Mesothelial cell of epicardium (in vitro differentiated cells): ENCODE data around the gene PLGRKT. TPM values are rescaled to one million over a fixed set of nuclear protein-coding genes. Genes with fewer than 3 reads are reported as not detected.
"Not testable (repeated sequence)": the region's sequence is repeated elsewhere in the genome, so short reads cannot be mapped to it uniquely, and the experiment has no call there.

Source experiments
- DNase-seq, 2 experiments: peaks; one replicate each; pipeline ENCODE4 v3.0.0; 2021; ENCODE audit warnings: low spot score in 2 of 2; ENCODE audit not compliant: unreplicated experiment in 2 of 2
- H3K27ac Mint-ChIP-seq: 2 replicates; pipeline ENCODE4 v1.8.0; 2021; ENCODE audit warnings: mixed read lengths
- H3K27me3 Mint-ChIP-seq: 2 replicates; pipeline ENCODE4 v1.8.0; 2021; ENCODE audit warnings: low read depth, mixed read lengths
- H3K36me3 Mint-ChIP-seq: 2 replicates; pipeline ENCODE4 v1.8.0; 2021; ENCODE audit warnings: mixed read lengths
- H3K4me1 Mint-ChIP-seq: 2 replicates; pipeline ENCODE4 v1.8.0; 2021; ENCODE audit warnings: mixed read lengths
- H3K4me3 Mint-ChIP-seq: 2 replicates; pipeline ENCODE4 v1.8.0; 2021; ENCODE audit warnings: mild to moderate bottlenecking, moderate library complexity, mixed read lengths
- H3K9me3 Mint-ChIP-seq: 2 replicates; pipeline ENCODE4 v1.8.0; 2021; ENCODE audit warnings: mixed read lengths
- total RNA-seq: library from RNA; stranded (reverse); gene quantifications from 3 replicates; pipeline ENCODE4 v1.2.1, GENCODE V29; 2021
- TF ChIP-seq, protein P1 (sequence below): fragments of 200-600 bp; sonication (generic); IDR thresholded peaks from one replicate; pipeline ENCODE4 v1.5.0; 2021; ENCODE audit warnings: antibody characterized with exemption; ENCODE audit not compliant: unreplicated experiment

Gene PLGRKT
- total RNA-seq, 1 donor from 2014 or later, result 19.6 TPM

DNA sequence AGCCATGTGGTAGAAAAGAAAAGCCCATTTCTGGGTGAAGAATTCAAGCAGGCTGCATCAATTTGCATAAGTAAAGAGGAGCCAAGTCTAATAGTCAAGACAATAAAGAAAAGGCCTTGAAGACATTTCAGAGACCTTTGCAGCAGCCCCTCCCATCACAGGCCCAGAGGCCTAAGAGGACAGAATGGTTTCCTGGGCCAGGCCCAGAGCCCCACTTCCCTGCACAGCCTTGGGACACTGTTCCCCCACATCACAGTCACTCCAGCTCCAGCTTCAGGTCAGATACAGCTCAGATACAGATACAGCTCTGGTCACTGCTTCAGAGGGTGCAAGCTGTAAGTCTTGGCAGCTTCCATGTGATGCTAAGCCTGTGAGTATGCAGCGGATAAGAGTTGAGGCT lies 29.1 kb downstream of the PLGRKT start:
- Mint-ChIP-seq H3K36me3 (peaks cover 58% of the 10 kb centered on the region), H3K4me3 (no peak overlapping the region), H3K4me1 (no peaks in the 10 kb centered on the region), H3K27me3 (no peaks in the 10 kb centered on the region), H3K27ac (no peak overlapping the region), H3K9me3 (peaks cover 70% of the 10 kb centered on the region)
- TF ChIP-seq, protein P1, sequence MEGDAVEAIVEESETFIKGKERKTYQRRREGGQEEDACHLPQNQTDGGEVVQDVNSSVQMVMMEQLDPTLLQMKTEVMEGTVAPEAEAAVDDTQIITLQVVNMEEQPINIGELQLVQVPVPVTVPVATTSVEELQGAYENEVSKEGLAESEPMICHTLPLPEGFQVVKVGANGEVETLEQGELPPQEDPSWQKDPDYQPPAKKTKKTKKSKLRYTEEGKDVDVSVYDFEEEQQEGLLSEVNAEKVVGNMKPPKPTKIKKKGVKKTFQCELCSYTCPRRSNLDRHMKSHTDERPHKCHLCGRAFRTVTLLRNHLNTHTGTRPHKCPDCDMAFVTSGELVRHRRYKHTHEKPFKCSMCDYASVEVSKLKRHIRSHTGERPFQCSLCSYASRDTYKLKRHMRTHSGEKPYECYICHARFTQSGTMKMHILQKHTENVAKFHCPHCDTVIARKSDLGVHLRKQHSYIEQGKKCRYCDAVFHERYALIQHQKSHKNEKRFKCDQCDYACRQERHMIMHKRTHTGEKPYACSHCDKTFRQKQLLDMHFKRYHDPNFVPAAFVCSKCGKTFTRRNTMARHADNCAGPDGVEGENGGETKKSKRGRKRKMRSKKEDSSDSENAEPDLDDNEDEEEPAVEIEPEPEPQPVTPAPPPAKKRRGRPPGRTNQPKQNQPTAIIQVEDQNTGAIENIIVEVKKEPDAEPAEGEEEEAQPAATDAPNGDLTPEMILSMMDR, result no peak
- DNase-seq, result no peak

DNA sequence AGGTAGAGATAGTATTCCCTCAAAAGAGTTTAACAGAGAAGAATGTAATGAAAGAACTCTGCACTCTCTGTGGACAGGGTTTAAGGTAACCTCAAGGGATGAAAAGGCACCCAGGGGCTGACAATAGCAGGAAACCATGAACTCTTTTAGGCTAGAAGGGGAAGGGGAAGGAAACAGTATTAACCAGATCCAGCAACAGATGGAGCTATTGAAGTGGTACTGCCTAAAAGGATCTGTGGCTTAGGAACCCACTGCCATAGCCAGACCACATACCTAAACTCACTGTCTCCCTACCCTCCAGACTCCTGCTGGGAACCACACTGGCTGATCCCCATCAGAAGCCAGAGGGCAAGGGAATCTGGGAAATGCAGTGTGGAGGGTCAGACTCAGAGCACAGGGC lies 35.5 kb downstream of the PLGRKT start:
- TF ChIP-seq, protein P1, result no peak
- H3K4me1 Mint-ChIP-seq, result no peaks in the 10 kb centered on the region
- no peak for DNase-seq
- H3K9me3 Mint-ChIP-seq, result peaks cover 36% of the 10 kb centered on the region
- no peak overlapping the region for H3K27ac Mint-ChIP-seq
- peaks cover 21% of the 10 kb centered on the region for H3K36me3 Mint-ChIP-seq
- no peaks in the 10 kb centered on the region for H3K27me3 Mint-ChIP-seq
- H3K4me3 Mint-ChIP-seq, result no peak overlapping the region

DNA sequence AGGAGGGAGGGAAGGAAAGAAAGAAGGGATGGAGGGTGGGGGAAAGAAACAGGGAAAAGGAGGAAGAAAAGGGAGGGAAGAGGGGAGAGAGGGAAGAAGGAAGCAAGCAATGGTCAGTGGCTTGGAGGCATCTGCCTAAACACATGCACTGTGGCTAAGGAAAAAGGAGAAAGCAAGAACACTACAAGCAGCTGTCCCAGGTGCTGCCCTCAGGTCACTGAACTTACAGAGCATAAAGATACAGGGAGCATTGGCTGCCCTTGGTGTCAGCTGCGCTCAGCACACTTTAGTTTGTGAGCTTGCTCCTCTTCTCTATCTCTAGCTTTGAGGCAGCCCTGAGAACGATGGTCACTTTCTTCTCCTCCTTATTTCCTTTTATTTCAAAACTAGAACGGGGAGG lies 40.2 kb downstream of the PLGRKT start:
- DNase-seq, H3K36me3 Mint-ChIP-seq, H3K27me3 Mint-ChIP-seq, H3K9me3 Mint-ChIP-seq, H3K4me3 Mint-ChIP-seq, H3K27ac Mint-ChIP-seq, H3K4me1 Mint-ChIP-seq: not testable (repeated sequence)

DNA sequence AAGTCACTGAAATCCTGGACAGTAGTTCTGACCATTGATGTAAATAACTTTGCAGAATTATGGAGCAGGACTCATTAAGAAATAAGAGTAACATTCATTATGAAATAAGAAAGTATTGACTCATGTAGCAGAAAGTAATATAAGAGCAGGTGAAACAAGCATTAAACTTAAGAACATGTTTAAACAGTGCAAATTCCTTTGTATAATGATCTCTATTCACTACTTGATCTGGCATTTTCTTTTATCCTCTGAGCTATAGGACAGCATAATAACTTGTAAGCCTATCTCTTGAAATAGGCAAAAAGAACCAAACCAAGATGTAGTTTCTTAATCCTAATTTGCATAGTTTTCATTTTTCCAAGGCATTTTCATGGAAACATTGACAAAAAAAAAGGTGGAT lies 42.3 kb downstream of the PLGRKT start:
- Mint-ChIP-seq H3K4me3 (no peak overlapping the region), H3K27me3 (no peaks in the 10 kb centered on the region), H3K9me3 (no peaks in the 10 kb centered on the region), H3K27ac (no peak overlapping the region), H3K36me3 (no peaks in the 10 kb centered on the region), H3K4me1 (no peaks in the 10 kb centered on the region)
- TF ChIP-seq, protein P1, result no peak
- DNase-seq, result no peak

DNA sequence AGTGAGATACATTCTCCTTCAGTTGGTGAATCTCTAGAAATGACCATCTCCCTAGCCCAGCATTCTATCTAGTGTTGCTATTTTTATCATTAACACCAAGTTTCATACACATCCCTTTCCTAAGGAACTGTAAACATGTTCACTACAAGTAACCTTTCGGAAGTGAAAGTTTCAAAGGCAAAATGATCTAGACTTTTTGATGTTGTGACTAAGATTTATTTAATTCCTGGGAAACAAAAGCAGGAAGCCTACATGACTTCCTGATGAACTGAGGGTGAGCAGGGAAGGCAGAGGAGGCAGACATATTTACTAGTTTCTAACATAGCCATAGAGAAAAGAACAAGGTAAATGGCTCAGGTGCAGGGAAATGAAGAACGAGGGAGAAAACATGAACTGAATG lies 43.7 kb downstream of the PLGRKT start:
- not testable (repeated sequence) for H3K36me3 Mint-ChIP-seq, H3K27me3 Mint-ChIP-seq, H3K9me3 Mint-ChIP-seq, H3K4me3 Mint-ChIP-seq, DNase-seq, H3K4me1 Mint-ChIP-seq, H3K27ac Mint-ChIP-seq

DNA sequence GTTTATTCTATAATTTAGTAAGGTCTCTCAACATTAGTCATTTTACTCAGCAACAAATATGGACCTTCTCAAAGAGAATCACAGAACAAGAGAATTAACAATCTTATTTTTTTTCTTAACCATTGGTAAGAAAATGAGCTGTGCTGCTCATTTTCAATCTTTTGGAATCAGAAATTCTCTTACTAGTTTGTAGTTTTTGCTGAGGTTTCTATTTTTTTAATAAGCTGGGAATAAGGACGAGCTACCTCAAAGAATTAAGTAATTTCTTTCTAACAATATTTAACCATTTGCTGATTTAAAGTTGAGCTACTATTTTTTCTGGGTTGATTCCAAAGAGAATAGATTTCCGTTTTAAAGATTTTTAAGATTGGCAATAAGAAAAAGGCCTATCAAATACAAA lies 44.2 kb downstream of the PLGRKT start:
- no peak overlapping the region for H3K4me3 Mint-ChIP-seq
- TF ChIP-seq, protein P1, result no peak
- no peaks in the 10 kb centered on the region for H3K27me3 Mint-ChIP-seq
- H3K27ac Mint-ChIP-seq, result no peak overlapping the region
- no peaks in the 10 kb centered on the region for H3K36me3 Mint-ChIP-seq
- no peaks in the 10 kb centered on the region for H3K9me3 Mint-ChIP-seq
- H3K4me1 Mint-ChIP-seq, result no peaks in the 10 kb centered on the region
- no peak for DNase-seq

DNA sequence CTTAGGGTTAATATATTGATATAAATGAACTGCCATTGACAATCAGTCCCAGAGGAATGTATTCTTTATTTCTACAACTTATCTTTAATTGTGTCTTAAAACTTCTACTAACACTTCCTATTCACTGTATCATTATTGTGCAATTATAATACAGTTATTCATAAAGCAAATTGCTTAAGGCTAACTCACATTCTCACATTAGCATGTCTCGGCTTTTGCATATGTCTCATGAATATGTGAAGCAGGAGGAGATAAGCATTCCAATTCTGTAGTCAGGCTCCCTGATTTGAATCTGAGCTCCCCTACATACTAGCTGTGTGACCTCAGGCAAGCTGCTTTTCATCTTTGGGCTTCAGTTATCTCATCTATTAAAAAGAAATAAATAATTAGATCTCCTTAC lies 45.4 kb downstream of the PLGRKT start:
- Mint-ChIP-seq H3K36me3 (no peaks in the 10 kb centered on the region), H3K9me3 (no peaks in the 10 kb centered on the region), H3K27ac (no peak overlapping the region), H3K27me3 (no peaks in the 10 kb centered on the region), H3K4me1 (no peaks in the 10 kb centered on the region), H3K4me3 (no peak overlapping the region)
- TF ChIP-seq, protein P1, result no peak
- no peak for DNase-seq
